ENCODE results near the gene SYNDIG1.

SYNDIG1 gene

DNA sequence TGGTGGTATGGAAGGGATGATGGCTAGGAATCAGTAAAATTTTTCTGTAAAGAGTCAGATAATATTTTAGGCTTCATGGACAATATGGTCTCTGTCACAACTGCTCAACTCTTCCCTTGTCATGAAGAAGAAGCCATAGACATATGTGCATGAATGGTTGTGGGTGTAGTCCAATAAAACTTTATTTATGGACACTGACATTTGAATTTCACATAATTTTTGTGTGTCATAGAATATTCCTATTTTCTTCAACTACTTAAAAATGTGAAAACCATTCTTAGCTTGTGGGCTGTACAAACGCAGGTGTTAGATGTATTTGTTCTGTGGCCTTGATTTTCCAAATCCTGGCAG lies 59.9 kb downstream of the SYNDIG1 start:
- no peak for DNase-seq

DNA sequence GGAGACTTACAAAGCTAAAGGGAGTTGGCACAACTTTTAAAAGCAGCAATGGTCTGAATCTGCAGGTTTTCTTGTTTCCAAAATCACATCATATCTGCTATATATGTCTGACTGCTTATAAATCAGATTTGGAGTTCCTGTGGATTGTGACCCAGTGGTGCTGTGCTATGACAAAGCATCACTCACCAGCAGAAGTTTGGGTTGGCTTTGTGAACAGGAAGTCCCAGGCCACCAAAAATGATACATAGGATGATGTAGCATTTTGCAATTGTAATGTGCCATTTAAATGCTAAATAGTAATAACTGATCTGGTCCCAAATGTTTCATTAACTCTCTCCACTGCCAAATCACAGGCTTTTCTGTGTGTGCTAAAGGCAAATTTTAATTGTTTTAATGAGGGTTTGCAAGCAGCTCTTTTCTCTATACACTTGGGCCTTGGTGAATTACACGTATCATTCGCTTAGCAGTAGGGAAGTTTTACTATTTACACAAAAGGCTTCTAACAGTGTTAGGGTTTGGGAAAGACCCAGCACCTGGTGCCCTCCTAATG lies 60.8 kb downstream of the SYNDIG1 start:
- no peak for DNase-seq

DNA sequence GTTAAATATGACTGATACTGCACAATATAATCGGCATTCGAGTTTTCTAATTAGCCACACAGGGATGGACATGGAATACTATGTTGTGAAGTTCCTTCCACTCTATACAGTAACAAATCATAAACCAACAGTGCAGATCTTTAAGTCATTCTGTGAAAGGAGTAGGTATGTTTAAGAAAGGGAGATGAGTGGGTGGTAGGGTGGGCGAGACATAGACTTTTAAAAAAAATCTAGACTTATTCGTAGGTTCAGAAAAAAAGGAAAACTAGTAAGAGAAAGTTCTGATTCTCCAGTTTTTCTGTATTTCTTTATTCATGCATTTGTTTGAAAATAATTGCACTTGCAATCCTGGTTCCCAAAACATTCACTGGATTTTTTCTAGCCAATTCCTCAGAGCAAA lies 61.8 kb downstream of the SYNDIG1 start:
- DNase-seq: no peak

DNA sequence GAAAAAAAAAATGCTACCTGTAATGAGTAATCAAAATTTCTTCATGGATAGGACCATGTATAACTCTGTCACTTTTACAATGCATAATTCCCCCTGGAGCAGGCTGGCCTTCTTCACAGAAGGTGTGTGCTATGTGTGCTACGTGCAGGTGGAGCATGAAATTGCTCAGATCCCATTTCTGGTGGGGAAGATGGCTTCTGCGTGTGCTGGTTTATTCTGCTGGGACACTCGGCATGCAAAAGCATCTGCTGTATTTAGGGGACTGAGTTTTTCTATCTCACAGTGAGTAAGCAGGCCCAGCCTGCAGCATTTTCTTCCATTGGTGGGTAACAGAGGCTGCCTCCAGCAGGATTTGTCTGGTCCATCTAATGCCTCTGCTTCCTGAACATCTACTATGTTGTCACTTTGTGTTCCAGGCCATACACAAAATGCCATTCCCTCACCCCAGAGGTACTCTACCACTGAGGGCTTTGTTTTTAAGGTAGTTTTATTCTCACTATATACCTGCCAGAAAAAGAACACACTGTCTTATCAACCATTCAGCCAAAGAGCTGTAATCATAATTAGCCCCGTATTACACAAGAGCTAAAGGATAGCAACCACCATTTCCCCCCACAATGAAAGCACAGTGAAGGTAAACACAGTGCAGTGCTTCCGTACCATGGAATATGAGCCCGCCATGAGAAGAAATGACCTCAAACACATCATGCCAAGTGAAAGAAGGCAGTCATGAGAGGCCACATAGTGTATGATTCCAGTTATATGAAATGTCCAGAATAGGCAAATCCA lies 62.4 kb downstream of the SYNDIG1 start:
- no peak for DNase-seq

DNA sequence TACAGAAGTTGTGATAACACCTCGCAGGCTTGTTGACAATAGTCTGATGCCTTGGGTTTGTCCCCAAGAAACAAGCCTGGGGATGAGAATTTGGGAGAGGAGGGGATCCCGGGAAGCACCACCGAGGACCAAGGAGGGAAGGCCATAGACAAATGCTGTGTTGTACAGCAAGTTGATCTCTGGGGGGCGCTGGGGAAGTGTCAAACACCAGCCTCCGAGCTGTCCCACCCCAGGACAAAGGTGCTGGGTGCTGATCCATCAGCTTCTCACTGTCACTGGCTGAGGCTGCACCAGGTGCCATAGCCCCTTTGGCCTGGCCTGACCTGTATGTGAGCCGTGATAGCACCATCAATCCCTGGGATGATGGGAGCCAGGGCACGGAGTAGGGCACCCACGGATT lies 64.0 kb downstream of the SYNDIG1 start:
- DNase-seq: no peak

DNA sequence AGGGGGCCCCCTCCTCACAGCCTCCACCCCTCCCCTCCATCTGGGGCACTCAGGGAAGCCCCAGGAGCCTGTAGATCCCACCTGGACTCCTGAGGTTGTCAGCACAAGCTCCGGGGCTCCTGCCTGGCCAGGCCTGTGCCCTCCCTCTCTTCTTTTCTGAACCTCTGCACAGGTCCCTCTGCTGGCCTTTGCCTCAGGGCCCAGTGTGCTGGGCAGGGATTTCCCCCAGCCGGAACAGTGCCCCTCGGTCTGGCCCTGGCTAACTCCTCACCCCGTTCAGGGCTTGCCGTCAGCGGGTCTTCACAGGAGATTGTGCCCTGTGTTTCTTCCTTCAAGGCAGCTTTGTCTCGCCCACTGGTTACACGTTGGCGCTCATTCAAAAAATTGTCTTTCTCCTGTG lies 64.9 kb downstream of the SYNDIG1 start:
- DNase-seq: no peak

DNA sequence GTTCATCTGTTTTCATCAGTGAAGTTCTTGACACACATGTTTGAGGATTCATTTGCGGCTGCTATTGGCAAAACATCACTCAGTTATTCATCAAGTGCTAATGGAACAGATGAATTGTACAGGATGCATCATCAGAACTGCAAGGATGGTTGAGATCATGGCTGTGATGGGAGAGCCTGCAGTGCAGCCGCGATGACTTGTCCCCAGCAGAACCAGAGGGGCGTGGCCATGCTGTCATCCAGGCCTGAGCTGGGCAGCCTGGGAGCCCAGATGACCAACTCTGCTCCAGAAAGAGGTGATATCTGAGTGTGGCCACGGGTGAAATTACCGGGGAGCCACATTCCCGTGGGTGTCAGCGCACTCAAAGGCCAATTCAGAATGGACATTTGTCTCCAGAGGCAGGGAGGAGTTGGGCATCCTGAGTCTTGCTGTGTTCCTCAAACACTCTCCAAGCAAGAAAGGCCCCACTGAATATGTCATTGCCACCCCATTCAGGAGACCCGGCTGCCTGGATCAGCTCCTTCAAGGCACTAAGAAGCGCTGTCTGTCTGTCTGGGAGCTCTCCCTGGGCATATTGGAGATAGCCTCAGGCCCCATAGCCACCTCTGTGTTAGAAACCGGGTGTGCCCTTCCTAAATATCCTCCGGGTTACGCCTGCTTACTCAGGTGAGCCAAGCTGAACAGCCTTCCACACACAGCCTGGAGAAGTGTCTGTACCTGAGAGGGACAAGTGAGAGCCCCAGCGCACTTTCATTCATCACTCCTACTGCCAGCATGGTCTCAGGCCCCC lies 66.7 kb downstream of the SYNDIG1 start:
- no peak for DNase-seq

DNA sequence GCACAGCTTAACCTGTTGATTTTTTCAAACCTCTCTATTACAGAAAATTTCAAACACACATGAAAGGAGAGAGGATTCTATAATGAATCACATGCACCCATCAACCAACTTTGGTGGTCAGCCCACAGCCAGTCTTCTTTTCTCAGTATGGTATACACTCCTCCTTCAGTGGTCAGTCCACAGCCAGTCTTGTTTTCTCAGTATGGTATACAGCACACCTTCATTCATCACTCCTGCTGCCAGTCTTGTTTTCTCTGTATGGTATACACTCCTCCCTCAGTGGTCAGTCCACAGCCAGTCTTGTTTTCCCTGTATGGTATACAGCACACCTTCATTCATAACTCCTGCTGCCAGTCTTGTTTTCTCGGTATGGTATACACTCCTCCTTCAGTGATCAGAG lies 67.8 kb downstream of the SYNDIG1 start:
- DNase-seq: no peak

DNA sequence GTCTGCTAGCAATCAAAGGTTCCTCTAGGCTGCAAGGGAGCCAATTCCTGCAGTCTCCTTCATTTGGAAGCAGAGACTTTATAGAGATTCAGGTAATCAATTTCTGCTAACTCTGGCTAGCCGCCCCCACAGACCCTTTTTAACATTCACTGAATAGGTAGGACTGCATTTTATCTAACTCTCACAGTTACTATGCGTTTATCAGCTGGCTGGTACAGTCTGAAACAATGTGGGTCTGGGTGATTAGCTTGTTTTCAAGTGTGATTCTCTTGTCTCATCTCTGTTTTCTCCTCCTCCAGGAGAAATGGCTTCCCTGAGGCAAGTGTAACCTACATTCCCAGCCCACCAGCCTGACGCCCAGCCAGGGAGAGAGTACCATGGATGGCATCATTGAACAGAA lies 73.3 kb downstream of the SYNDIG1 start:
- DNase-seq: no peak

DNA sequence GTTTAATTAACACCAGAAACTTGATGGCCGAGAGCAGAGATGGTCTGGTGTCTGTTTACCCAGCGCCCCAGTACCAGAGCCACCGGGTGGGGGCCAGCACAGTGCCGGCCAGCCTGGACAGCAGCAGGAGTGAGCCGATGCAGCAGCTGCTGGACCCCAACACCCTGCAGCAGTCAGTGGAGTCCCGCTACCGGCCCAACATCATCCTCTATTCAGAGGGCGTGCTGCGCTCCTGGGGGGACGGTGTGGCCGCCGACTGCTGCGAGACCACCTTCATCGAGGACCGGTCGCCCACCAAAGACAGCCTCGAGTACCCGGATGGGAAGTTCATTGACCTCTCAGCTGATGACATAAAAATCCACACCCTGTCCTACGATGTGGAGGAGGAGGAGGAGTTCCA lies 73.7 kb downstream of the SYNDIG1 start:
- no peak for DNase-seq

DNA sequence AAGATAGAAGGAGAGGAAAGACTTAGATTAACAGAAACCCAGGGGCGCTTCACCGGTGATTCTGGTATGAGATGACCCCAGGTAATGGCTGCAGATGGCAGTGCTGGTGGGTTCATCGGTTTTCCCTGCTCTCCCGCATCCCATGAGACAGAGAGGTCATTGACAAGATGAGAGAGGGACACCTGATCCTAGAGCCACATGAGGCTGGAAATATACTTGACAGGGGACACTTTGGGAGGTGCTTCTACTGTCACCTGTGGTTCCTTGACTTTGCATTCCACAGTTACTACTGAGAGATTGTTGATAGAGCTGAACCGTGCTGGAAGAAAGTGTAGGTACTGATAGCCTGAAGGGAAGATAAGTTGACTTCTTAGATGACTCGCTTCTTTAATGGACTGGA lies 74.3 kb downstream of the SYNDIG1 start:
- no peak for DNase-seq

DNA sequence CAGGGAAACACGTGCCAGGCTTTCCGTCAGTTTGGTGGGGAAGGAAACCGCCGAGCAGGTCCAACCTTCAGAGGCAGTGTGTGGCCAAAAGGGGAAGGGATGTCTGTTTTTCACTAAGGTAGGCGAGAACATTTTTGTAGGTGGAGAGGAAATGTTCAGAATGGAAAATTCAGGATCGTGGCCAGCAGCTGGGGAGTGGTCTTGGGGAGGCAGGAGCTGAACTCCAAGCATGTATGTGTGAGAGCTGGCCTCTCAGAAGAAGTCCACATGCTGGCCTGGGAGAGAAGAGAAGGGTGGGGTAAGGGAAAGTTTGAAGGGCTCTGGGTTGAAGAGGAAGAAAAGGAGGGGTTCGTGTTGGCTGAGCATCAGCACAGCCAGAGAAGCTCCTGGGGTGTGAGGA lies 74.9 kb downstream of the SYNDIG1 start:
- no peak for DNase-seq

DNA sequence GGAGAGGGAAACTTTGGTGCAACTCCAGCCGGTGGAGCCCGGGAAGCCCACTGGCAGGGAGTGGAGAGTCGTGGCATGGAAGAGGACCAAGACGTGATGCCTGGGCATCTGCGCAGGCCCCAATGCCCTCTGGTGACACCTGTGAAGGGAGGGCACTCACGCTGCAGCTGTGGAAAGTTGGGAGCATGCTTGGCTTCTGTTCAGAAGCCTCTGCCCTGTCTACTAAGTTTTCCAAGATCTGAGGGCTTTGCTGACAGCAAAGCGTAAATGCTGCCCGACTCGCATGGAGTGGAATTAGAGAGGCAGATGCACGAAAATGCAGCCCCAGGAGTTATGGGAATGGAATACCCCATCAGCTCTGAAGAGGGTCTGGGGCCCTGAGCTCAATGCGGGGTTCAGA lies 75.7 kb downstream of the SYNDIG1 start:
- no peak for DNase-seq

DNA sequence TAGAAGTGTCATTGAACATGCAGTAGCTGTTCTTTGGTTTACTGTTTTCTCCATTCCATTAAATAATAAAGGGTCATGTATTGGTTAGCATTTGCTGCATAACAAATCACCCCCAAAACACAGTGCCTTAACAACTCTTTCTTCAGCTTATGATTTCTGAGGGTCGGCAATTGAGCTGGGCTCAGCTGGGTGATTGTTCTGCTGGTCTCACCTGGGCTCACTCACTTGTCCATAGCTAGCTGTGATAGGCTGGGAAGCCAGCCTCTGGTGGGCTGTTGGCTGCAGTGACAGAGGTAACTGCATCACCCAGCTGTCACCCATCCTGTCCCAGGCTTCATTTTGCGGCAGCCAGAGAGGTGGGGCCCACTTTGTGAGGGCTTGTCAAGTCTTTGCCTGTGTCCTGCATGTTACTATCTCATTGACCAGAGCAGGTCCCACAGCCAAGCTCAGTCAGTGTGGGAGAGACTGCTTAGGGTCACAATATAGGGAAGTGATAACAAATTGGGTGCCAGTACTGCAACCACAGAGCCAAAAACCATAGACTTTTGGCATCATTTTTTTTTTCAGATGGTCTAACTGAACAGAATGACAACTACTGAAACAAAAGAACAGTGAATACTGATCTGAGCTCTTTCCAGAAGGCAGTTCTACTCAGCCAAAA lies 76.9 kb downstream of the SYNDIG1 start:
- DNase-seq: no peak

DNA sequence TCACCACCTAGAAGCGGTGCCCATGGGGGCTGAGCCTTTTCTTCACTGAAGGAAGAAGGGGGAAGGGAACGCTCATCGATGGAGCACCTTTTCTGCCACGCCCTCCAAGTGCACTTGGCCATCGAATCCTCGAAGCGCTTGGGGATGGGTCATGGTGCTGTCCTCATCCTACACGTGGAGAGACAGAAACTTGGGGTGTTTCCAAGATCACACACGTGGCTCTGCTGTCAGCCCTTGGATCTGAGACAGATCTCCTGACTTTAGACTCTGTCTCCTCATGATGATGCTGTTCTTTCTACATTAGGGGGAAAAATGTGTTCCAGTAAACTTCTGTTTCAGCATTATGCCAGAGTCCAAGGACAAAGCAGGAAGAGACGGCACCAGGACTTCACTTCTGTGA lies 78.5 kb downstream of the SYNDIG1 start:
- DNase-seq: no peak

DNA sequence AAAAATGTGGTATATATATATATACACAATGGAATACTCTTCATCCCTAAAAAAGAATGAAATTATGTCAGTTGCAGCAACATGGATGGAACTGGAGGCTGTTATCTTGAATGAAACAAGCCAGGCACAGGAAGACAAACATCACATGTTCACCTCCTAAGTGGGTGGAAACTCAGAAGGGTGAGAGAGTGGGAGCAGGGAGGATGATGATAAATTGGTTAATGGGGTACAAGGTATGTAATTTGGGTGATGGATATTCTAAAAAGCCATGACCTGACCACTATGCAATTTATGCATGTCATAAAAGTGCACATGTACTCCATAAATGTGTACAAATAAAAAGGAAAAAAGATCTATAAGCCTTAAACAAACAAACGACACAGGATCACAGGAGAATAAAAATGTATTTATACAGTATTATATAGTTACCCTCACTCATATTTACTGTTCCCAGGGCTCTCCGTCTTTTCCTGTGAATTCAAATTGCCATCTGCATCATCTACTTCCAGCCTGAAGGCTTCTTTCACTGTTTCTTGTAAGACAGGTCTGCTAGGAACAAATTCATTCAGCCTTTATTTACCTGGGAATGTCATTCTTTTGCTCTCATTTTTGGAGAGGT lies 89.8 kb downstream of the SYNDIG1 start:
- DNase-seq: no peak

DNA sequence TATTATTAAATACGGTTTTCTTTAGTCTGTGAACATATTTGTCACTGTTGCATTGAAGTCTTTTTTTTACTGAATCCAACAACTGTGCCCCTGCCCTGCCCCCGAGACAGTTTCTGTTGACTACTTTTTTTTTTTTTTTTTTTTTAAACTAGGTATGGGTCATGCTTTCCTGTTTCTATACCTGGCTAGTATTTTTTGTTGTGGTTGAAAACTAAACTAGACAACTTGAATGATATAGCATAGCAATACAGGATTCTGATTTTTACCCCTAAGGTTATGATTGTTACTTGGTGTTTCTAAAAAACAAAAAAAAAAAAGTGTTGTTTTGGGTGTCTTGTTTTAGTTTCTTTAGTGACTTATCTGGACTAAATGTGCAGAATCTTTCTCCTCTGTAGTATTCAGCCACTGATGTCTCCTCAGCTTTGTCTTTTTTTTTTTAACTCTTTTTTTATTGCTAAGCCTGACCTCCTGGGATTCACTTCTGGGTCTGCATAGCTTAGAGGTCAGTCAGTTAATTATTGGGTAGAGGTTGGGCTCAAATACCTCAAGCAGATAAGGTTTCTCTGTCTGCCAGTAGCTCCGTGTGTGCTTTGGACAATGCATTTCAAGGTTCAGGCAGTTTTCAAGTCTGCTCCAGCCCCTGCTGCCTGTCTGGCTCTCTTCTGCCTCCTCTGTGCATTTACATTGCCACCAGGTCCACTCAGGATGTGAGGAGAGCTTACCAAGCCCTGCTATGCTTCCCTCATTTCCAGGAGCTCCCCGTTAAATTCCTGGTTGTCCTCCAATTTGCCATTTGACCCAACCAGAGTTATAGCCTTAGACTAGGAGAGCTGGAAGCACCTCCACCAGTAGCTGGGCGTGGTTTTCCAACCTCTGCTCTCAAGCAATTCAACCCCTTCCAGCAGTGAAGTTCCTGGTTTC lies 91.4 kb downstream of the SYNDIG1 start:
- DNase-seq: no peak

DNA sequence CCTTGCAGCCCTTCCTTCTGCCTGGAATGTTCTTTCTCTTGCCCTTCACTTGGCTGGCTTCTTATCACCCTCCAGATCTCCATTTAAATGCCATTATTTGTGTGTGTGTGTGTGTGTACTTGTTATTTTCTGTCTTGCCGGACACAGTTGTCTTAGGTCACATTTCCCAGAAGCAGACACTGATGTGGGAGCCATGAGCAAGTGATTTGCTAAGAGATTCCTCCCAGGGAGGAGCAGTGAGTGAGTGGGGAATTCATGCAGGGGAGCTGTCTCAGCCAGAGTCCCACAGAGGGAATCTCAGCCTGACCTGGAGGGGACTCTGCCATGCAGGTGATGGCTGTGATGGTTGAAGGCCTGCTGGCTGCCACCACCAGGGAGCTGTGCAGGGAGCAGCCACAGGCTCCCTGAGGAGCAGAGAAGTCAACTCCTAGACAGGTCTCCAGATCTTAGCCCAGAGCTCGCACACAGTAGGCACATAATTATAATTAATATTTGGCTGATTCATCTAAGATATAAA lies 96.5 kb downstream of the SYNDIG1 start:
- no peak for DNase-seq

DNA sequence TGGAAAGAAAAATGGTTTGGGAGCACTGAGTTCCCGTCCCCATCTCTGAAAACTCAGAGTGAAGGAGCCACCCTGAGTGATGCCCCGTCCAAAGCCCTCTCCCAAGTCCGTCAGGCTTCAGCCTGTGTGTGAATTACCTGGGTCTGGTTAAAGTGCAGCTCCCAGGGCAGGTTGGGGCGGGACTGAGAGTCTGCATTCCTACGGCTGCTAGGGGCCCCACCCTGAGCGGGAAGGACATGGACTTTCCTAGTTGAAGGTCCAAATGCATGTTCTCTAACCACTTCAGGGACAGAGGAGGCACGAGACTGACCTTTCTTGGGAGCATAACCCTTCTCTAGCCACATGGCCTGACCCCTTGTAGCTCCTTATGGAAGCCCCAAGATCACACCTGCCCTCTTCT lies 97.2 kb downstream of the SYNDIG1 start:
- DNase-seq: no peak

DNA sequence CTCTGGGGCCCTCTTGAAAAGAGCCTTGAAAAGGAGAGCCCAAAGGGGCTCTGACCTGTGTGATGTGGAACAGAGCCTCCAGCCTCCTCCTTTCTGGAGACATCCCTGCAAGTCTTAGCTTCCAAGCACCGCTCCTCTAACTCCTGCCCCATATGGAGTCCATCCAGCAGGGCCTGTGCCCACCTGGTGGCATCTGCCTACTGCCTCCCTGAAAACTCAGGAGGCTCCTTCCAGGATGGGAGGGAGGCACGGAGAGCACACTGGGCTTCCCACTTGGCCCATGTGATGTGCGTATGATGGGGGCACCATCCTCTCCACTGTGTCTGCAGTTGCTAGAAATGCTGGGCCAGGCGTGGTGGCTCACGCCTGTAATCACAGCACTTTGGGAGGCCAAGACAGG lies 98.1 kb downstream of the SYNDIG1 start:
- no peak for DNase-seq

DNA sequence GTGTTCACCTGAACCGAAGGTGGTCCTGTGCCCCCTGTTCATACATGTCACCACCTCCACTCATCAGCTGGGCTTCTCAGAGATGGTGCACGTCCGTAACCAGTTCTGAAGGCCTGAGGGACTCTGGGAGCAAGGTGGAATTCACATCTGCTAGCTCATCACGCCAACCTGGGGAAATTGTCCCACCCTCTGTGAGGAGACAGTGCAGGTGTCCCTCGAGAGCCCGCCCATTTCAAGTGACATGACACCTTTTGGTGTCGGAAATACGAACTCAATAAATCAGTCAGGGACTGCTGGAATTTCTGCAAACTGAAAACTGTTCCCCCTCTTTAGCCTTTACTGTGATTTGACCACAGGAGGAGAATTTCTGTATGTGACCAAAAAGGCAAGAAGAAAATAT lies 99.4 kb downstream of the SYNDIG1 start:
- DNase-seq: no peak

DNA sequence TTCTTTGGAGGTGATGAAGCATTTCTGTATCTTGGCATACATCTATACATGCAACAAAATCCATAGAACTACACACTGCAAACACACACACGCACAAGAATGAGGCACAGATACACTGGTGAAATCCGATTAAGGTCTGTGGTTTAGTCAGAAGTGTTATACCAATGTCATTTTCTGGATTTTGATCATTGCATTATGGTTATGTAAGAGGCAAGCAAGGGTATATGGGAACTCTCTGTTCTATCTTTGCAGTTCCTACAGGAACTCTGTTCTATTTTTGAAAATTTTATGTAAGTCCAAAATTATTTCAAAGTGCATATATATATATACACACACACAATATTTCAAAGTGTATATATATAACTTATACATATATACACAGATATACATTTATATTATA lies 101.7 kb downstream of the SYNDIG1 start:
- no peak for DNase-seq
